Suprapubic skin (tissue), 4 donors: Measurements from ENCODE around the gene LCE2A. TPM values are rescaled to one million over a fixed set of nuclear protein-coding genes. Genes with fewer than 3 reads are reported as not detected.

Experiments used
- DNase-seq, 2 donors: peaks; one replicate each; pipeline ENCODE4 v3.0.0-alpha.2; 2019; ENCODE audit warnings: low spot score in 2 of 2
- H3K27ac ChIP-seq: fragments of 200-600 bp; sonication (generic); one replicate; pipeline ENCODE4 v1.5.1; 2019
- H3K27me3 ChIP-seq: fragments of 200-600 bp; sonication (generic); one replicate; pipeline ENCODE4 v1.5.1; 2019
- H3K36me3 ChIP-seq: fragments of 200-600 bp; sonication (generic); one replicate; pipeline ENCODE4 v1.5.1; 2019
- H3K4me1 ChIP-seq: fragments of 200-600 bp; sonication (generic); one replicate; pipeline ENCODE4 v1.5.1; 2019
- H3K4me3 ChIP-seq: fragments of 200-600 bp; sonication (generic); one replicate; pipeline ENCODE4 v1.5.1; 2019; ENCODE audit warnings: mild to moderate bottlenecking
- H3K9me3 ChIP-seq: fragments of 200-600 bp; sonication (generic); one replicate; pipeline ENCODE4 v1.5.1; 2019
- EP300 ChIP-seq: sonication (generic); formaldehyde crosslinking; IDR thresholded peaks from one replicate; pipeline ENCODE4 v1.6.1; 2017; ENCODE audit warnings: antibody characterized with exemption
- POLR2A ChIP-seq, 2 donors: fragments of 450-650 bp; IDR thresholded peaks; one replicate each; pipeline ENCODE4 v1.6.1; 2017; ENCODE audit warnings: antibody characterized with exemption in 2 of 2, mild to moderate bottlenecking in 2 of 2, moderate library complexity in 2 of 2
- POLR2AphosphoS5 ChIP-seq, 3 donors: sonication (generic); formaldehyde crosslinking; IDR thresholded peaks; one replicate each; pipeline ENCODE4 v1.6.1; 2017; ENCODE audit warnings: antibody characterized with exemption in 3 of 3
- whole genome bisulfite sequencing: methylation state at CpG from one replicate; pipeline ENCODE4 v1.1.5; 2018; 5-methylcytosine and 5-hydroxymethylcytosine counted together
- total RNA-seq, 4 donors: library from RNA; depleted of rRNA; stranded (reverse); fragments of >200 nt; gene quantifications; one replicate each; pipeline ENCODE4 v1.1.0, GENCODE V29; 2016
- TF ChIP-seq, protein P1 (sequence below), 2 donors: fragments of 200-600 bp in 1 of 2; fragments of 450-650 bp in 1 of 2; sonication (generic) in 1 of 2; IDR thresholded peaks; one replicate each; pipeline ENCODE4 v1.5.1; 2016 to 2019; ENCODE audit warnings: antibody characterized with exemption in 2 of 2, mild to moderate bottlenecking in 1 of 2, moderate library complexity in 1 of 2

The LCE2A gene, protein sequence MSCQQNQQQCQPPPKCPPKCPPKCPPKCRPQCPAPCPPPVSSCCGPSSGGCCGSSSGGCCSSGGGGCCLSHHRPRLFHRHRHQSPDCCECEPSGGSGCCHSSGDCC
- 100 to 1,000 TPM in 3 of 4 donors, 10 to 100 TPM in 1; 28.2 to 457 (median 159) TPM for total RNA-seq

DNA sequence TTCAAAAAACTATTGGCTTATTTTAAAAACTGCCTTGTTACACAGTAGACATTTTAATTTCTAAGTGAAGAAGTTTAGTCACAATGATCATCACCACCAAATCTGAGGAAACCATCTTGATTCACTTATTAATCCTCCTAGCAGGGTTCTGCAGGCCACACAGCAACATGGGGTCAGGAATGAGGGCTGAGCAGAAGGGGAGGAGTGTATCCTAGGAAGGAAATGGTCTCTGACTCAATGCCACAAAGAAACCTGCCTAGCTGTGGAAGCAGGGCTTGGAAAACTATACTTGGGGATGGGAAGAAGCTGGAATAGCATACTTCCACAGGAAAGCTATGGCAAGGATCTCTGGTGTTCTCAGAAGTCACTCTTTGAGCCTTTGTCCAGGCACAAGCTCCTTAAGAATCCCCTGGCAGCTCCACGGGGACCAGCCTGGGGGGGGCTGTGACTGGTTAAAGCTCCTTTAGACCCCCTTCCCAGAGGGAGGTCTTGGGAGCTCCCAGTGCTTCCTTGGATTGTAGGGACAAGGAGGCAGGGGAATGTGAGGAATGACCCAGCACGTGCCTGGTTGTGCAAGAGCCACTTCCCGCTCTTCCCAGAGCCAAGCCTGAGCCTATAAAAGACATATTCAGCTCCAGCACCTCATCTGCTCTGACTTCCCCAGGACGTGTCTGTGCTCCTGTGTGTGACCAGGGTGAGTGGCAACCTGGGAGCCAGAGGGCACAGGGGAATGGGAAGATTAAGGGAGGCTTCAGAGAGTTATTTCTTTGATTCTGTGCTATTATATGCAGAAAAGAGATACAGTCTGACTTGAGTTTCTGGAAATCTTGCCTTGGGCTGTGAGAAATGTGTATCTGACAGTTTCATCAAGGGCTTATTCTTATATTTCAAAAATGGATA, at the start of gene LCE2A:
Gene LCE2A, plus strand, starts transcription at position 645 of the 900 bp plus-strand sequence. CDS start 557 bp downstream, outside the sequence.
- H3K27ac ChIP-seq = no peak within 1 kb of the TSS
- no peak for DNase-seq
- H3K36me3 ChIP-seq = no peaks in the 10 kb centered on the region
- H3K9me3 ChIP-seq = no peaks in the 10 kb centered on the region
- WGBS = 44% methylated on average over 4 of the region's 4 CpGs
- no peak for TF ChIP-seq POLR2AphosphoS5 (IDR thresholded peaks at IDR 0.05)
- H3K4me1 ChIP-seq = no peaks in the 10 kb centered on the region
- no peak within 1 kb of the TSS for H3K4me3 ChIP-seq
- H3K27me3 ChIP-seq = no peaks in the 10 kb centered on the region

DNA sequence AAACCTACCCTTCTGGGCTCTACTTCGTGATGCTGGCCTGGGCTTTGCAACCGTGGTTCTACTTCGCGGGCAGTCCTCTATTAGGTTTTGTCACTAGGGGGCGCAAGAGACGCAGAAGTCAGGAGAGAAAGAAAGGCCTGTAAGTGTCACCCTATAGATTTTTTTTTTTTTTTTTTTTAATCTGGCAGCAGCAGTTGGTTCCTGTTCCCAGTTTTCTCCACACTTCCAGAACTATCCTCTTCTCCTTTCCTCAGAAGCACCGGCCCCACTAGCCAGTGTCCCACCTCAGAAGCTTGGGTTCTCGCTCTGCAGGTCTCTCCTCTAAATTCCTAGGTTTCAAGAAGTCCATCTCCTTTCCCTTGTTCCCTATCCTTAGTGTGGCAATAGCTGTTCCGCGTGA, 44.0 kb upstream of the LCE2A start:
- Histone ChIP-seq H3K4me1 (no peaks in the 10 kb centered on the region), H3K27ac (no peak overlapping the region), H3K36me3 (no peaks in the 10 kb centered on the region), H3K9me3 (no peaks in the 10 kb centered on the region), H3K4me3 (no peak overlapping the region), H3K27me3 (no peaks in the 10 kb centered on the region)
- WGBS = 29% methylated on average over 10 of the region's 10 CpGs
- DNase-seq = peak in 1 of 2 donors; percentile 61
- TF ChIP-seq POLR2A (IDR thresholded peaks at IDR 0.05) = no peak
- TF ChIP-seq, protein P1, sequence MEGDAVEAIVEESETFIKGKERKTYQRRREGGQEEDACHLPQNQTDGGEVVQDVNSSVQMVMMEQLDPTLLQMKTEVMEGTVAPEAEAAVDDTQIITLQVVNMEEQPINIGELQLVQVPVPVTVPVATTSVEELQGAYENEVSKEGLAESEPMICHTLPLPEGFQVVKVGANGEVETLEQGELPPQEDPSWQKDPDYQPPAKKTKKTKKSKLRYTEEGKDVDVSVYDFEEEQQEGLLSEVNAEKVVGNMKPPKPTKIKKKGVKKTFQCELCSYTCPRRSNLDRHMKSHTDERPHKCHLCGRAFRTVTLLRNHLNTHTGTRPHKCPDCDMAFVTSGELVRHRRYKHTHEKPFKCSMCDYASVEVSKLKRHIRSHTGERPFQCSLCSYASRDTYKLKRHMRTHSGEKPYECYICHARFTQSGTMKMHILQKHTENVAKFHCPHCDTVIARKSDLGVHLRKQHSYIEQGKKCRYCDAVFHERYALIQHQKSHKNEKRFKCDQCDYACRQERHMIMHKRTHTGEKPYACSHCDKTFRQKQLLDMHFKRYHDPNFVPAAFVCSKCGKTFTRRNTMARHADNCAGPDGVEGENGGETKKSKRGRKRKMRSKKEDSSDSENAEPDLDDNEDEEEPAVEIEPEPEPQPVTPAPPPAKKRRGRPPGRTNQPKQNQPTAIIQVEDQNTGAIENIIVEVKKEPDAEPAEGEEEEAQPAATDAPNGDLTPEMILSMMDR (IDR thresholded peaks at IDR 0.05) = peak in 1 of 2 donors; percentile 56

DNA sequence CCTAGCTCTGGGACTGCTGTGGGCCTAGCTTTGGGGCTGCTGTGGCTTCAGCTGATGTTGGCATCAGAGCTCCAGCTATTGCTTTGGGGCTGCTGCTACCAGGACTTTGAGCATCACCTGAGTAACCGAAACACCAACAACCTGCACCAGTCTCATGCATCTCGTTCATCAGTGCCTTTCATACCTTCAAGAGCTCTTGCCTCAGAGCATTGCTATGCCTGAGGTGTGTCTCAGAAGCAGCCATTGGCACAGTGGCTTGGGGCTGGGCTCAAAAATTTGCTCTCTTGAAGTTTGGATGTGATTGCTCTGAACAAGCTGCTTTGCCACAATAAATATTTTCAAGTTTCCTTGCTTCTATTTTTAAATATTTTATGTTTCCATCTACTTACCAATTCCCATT, 41.7 kb upstream of the LCE2A start:
- H3K4me3 ChIP-seq = no peak overlapping the region
- no peaks in the 10 kb centered on the region for H3K9me3 ChIP-seq
- no peaks in the 10 kb centered on the region for H3K36me3 ChIP-seq
- WGBS = 55% methylated on average over 2 of the region's 2 CpGs
- H3K4me1 ChIP-seq = no peaks in the 10 kb centered on the region
- no peaks in the 10 kb centered on the region for H3K27me3 ChIP-seq
- TF ChIP-seq POLR2AphosphoS5 (IDR thresholded peaks at IDR 0.05) (no peak), POLR2A (IDR thresholded peaks at IDR 0.05) (no peak), EP300 (no peak)
- TF ChIP-seq, protein P1 (IDR thresholded peaks at IDR 0.05) = no peak
- no peak overlapping the region for H3K27ac ChIP-seq
- no peak for DNase-seq

DNA sequence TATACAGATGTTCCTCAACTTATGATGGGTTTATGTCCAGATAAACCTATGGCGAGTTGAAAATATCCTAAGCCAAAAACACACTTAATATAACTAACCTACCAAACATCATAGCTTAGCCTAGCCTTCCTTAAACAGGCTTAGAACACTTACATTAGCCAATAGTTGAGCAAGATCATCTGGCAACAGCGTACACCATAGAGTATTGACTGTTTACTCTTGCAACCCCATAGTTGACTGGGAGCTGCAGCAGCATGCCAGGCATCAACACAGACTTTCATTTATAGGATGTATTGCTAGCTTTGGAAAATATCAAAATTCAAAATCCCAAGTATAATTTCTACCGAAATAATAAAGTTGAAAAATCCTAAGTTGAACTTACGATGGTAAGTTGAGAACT, 40.5 kb upstream of the LCE2A start:
- Histone ChIP-seq H3K4me1 (no peaks in the 10 kb centered on the region), H3K27me3 (no peaks in the 10 kb centered on the region), H3K4me3 (no peak overlapping the region), H3K27ac (no peak overlapping the region), H3K9me3 (no peaks in the 10 kb centered on the region), H3K36me3 (no peaks in the 10 kb centered on the region)
- TF ChIP-seq, protein P1 (IDR thresholded peaks at IDR 0.05) = no peak
- TF ChIP-seq POLR2AphosphoS5 (IDR thresholded peaks at IDR 0.05) = no peak
- no peak for TF ChIP-seq EP300
- TF ChIP-seq POLR2A (IDR thresholded peaks at IDR 0.05) = no peak
- WGBS = 86% methylated on average over 4 of the region's 4 CpGs
- DNase-seq = no peak

DNA sequence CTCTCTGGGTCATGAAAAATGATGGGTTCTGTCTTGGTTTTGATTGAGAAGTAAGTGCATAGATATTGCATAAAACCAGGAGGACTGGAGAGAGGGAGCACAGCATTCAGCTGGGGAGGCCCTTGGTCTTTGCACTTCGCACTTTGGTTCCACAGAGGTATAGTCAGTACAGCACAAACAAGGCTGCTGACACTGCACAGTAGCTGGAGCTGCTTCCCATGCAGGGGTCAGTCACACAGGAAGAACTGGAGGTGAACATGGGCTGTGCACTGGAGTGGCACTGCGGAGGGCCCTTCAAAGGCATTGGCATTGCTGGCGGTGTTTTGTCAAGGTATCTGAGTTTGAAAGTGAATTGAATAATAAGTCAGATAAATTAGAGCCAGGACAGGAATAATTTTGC, 39.5 kb upstream of the LCE2A start:
- 98% methylated on average over 3 of the region's 3 CpGs for WGBS
- no peaks in the 10 kb centered on the region for H3K36me3 ChIP-seq
- no peak for TF ChIP-seq EP300
- TF ChIP-seq, protein P1 (IDR thresholded peaks at IDR 0.05) = no peak
- TF ChIP-seq POLR2AphosphoS5 (IDR thresholded peaks at IDR 0.05) = no peak
- TF ChIP-seq POLR2A (IDR thresholded peaks at IDR 0.05) = no peak
- no peaks in the 10 kb centered on the region for H3K27me3 ChIP-seq
- no peaks in the 10 kb centered on the region for H3K9me3 ChIP-seq
- H3K4me1 ChIP-seq = no peaks in the 10 kb centered on the region
- H3K27ac ChIP-seq = no peak overlapping the region
- no peak overlapping the region for H3K4me3 ChIP-seq
- no peak for DNase-seq
